ENCODE measurements around the gene EN1. TPM values are rescaled to one million over a fixed set of nuclear protein-coding genes. Genes with fewer than 3 reads are reported as not detected.
A peak's percentile ranks its signal among the peaks of the same experiment; 100 is the strongest.

The EN1 gene
- total and polyA plus RNA-seq, 8 donors = not detected

DNA sequence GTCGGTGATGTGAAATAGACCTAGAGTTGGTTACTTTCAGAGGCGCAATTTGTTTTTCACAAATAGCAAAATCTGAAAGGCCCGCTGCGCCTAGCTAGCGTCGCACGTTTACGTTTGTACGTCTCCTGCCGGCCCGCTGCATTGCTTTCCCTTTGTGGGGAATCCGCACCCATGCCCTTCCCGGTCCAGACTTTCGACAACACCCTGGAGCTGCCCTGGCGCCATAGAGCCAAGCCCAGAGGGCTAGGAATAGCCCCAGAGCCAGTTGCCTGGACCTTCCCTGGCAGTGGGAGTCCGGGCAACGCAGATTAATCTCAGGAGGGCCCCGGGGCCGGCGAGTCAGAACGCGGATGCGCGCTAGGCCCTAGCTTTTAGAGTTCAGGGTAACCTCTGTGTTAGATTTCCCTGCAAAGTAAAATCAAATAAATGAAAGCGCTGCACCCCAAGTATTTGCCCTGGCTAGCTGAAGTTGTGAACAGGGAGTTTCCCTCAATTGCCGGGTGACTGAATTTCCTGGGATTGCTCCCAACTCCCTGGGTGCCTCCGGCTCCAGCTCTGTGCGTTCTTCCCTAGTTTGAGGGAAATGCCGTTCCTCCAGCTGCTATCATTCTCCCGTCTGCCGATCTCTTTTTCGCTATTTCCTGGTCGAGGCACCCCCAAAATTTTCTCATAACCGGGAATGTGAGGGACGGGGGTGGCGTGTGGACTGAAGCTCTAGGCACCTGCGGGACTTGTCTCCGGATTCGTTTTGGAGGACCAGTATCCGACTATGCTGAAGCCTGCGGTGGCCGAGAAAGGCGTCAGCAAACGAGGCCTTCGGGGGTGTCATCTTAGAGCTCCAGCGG lies 1.2 kb upstream of the EN1 start:
- peaks cover 0 to 8% (median 0%) of the 10 kb centered on the region in 3 donors for H3K4me1 ChIP-seq
- DNase-seq = peak in 2 of 6 donors; percentile 51 to 53

DNA sequence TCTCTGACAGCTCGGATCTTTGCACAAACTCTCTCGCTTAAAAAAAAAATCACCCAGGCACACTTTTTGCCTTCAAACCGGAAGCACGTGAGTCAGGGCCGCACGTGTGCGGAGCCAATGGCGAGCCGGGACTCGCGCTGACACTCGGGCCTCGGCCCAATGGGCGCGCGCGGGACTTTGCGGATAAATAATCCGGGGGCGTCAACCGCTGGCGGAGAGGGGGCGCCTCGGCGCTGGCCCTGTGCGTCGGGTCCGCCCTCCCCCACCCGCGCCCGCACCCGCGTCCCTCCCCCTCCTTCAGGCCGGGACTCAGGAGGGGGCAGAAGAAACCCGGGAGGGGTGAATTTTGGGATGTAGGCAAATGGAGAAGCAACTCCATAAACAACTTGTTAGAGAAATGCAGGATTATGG lies 319 bp upstream of the EN1 start:
- Histone ChIP-seq H3K9me3 (no peaks in the 10 kb centered on the region), H3K36me3 (no peaks in the 10 kb centered on the region), H3K4me3 (peak overlapping the region in 1 of 4 donors; percentile 43), H3K27me3 (peaks cover 0 to 76% (median 15%) of the 10 kb centered on the region in 4 donors), H3K27ac (no peak overlapping the region), H3K4me1 (peaks cover 0 to 10% (median 0%) of the 10 kb centered on the region in 3 donors)
- TF ChIP-seq, protein P1, sequence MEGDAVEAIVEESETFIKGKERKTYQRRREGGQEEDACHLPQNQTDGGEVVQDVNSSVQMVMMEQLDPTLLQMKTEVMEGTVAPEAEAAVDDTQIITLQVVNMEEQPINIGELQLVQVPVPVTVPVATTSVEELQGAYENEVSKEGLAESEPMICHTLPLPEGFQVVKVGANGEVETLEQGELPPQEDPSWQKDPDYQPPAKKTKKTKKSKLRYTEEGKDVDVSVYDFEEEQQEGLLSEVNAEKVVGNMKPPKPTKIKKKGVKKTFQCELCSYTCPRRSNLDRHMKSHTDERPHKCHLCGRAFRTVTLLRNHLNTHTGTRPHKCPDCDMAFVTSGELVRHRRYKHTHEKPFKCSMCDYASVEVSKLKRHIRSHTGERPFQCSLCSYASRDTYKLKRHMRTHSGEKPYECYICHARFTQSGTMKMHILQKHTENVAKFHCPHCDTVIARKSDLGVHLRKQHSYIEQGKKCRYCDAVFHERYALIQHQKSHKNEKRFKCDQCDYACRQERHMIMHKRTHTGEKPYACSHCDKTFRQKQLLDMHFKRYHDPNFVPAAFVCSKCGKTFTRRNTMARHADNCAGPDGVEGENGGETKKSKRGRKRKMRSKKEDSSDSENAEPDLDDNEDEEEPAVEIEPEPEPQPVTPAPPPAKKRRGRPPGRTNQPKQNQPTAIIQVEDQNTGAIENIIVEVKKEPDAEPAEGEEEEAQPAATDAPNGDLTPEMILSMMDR (IDR thresholded peaks at IDR 0.05) = no peak
- FAIRE-seq = no peak
- peak in 3 of 4 donors; percentile 11 to 55 (median 53) for ATAC-seq
- peak in 1 of 6 donors; percentile 63 for DNase-seq
- 5 to 6% methylated on average over 27 to 35 of the region's 35 CpGs for WGBS, 2 donors
- intact Hi-C loops (cut with DNase I) = no loop called here

More for the DNA sequence above, 1.2 kb upstream of the EN1 start:
- WGBS, 2 donors = 8 to 10% methylated on average over 46 of the region's 46 CpGs
- H3K27ac ChIP-seq = no peak overlapping the region
- FAIRE-seq (no peak), ATAC-seq (no peak)
- H3K9me3 ChIP-seq = no peaks in the 10 kb centered on the region
- TF ChIP-seq, protein P1 (IDR thresholded peaks at IDR 0.05) = no peak
- H3K4me3 ChIP-seq = no peak overlapping the region
- H3K36me3 ChIP-seq = no peaks in the 10 kb centered on the region
- peaks cover 0 to 75% (median 14%) of the 10 kb centered on the region in 4 donors for H3K27me3 ChIP-seq
- intact Hi-C loops (cut with DNase I) = no loop called here

DNA sequence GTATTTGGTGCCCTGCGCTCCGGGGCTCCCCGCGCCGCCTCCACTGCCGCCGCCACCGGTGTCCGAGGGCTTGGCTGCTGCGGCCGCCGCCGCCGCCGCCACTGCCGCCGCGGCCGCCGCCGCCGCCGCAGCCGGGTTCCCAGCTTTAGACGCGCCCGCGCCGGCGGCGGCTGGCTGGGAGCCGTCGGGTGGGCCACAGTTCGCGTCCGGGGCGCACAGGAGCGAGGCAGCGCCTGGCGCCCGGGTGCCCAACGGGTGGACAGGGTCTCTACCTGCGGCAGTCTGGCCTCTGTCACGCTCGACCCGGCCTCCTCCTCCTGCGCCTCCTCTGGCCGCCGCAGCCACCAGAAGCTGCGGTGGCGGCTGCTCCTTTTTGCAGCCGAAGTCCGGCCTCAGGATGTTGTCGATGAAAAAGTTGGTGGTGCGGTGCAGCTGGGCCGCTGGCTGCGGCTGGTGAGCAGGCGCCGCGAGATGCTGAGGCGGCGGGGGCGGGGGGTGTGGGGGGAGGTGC lies 951 bp downstream of the EN1 start:
- peak overlapping the region in 3 of 4 donors; percentile 2 to 43 (median 21) for H3K4me3 ChIP-seq

DNA sequence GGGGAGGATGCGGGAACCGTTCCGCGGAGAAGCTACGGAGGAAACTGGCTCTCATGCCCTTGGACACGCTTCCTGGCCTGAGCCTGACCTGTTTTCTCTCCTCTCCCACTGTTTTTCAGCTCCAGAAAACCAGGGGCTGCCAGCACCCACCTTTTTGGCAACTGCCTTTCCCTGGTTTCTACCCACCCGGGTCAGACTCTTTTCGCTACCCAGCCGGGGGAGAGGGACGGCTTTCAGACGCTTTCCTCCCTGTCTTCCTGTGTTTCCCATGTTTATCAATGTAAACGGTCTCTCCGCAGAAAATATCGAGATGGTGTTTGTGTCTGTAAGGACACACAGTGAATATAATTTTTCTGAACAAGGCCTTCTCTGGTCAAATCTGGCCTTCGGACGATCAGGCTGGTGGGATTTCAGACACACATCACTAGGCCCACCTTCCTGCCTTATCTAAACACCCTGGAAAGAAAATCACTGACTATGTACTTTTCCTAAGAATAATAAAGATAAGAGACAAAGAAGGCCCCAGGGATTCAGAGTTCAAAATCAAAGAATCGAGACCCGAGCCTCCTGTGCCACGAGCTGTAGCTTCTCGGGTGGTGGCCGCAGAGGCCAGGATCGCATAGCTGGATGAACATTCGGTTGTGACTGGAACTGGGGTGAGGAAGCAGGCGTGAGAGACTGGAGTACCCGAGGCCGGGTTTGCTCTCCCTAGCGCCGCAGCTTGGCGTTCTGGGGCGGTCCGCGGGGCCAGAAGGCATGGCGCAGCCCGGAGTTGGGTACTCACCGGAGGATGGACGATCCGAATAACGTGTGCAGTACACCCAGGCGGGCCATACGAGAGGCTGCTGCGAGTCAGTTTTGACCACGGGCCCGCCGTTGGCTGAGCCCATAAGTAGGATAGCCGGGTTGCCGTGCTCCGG lies 1.7 kb downstream of the EN1 start:
- peaks cover 0 to 14% (median 0%) of the 10 kb centered on the region in 3 donors for H3K4me1 ChIP-seq
- FAIRE-seq = no peak

More for the DNA sequence above, 951 bp downstream of the EN1 start:
- TF ChIP-seq, protein P1 (IDR thresholded peaks at IDR 0.05) = no peak
- no peaks in the 10 kb centered on the region for H3K9me3 ChIP-seq
- H3K27ac ChIP-seq = no peak overlapping the region
- H3K4me1 ChIP-seq = peaks cover 0 to 14% (median 0%) of the 10 kb centered on the region in 3 donors
- FAIRE-seq = no peak
- intact Hi-C loops (cut with DNase I) = no loop called here
- peak in 1 of 4 donors; percentile 11 for ATAC-seq
- peaks cover 0 to 78% (median 19%) of the 10 kb centered on the region in 4 donors for H3K27me3 ChIP-seq
- 2 to 3% methylated on average over 25 to 63 of the region's 63 CpGs for WGBS, 2 donors
- H3K36me3 ChIP-seq = no peaks in the 10 kb centered on the region
- peak in 1 of 6 donors; percentile 59 for DNase-seq

More for the DNA sequence above, 1.7 kb downstream of the EN1 start:
- no peaks in the 10 kb centered on the region for H3K9me3 ChIP-seq
- TF ChIP-seq, protein P1 (IDR thresholded peaks at IDR 0.05) = no peak
- peaks cover 0 to 82% (median 21%) of the 10 kb centered on the region in 4 donors for H3K27me3 ChIP-seq
- H3K4me3 ChIP-seq = peak overlapping the region in 2 of 4 donors; percentile 12 to 21
- DNase-seq = no peak
- no peak overlapping the region for H3K27ac ChIP-seq
- intact Hi-C loops (cut with DNase I) = no loop called here
- WGBS, 2 donors = 11 to 13% methylated on average over 46 to 47 of the region's 47 CpGs
- no peaks in the 10 kb centered on the region for H3K36me3 ChIP-seq
- ATAC-seq = peak in 1 of 4 donors; percentile 5
